ENCODE data around the gene ELMO2.
A peak's percentile ranks its signal among the peaks of the same experiment; 100 is the strongest.

The ELMO2 gene

GRCh38 chr20:46334303-46334904 lies 72.0 kb downstream of the ELMO2 start:
- Histone ChIP-seq H2BK5ac (ENCODE audit: low read length) (no peak overlapping the region), H2AK5ac (ENCODE audit: low read length) (no peak overlapping the region), H3K36me3 (ENCODE audit: control insufficient read depth, insufficient read depth, low read length) (no peaks in the 10 kb centered on the region), H3K27ac (ENCODE audit: low read depth, low read length) (no peak overlapping the region), H3K23ac (ENCODE audit: low read length) (no peak overlapping the region), H3K56ac (ENCODE audit: low read length) (no peak overlapping the region), H3K18ac (ENCODE audit: low read length) (no peak overlapping the region), H3K79me2 (ENCODE audit: control insufficient read depth, insufficient read depth, low read length) (no peaks in the 10 kb centered on the region), H4K5ac (ENCODE audit: low read length) (no peak overlapping the region), H4K8ac (ENCODE audit: low read depth, low read length) (no peak overlapping the region), H2BK120ac (ENCODE audit: low read depth, low read length) (no peak overlapping the region), H3K9ac (ENCODE audit: low read length) (no peak overlapping the region), H3K4me1 (ENCODE audit: control insufficient read depth, low read depth, low read length) (no peaks in the 10 kb centered on the region), H3K4ac (ENCODE audit: low read depth, low read length) (no peak overlapping the region), H3K4me2 (ENCODE audit: low read length) (no peak overlapping the region), H3K4me3 (ENCODE audit: low read length) (no peak overlapping the region), H2BK15ac (replicated peaks; ENCODE audit: low read depth) (no peak overlapping the region), H3K79me1 (ENCODE audit: low read length) (no peaks in the 10 kb centered on the region), H3K27me3 (ENCODE audit: insufficient read depth, low read length, poor library complexity) (no peaks in the 10 kb centered on the region)
- WGBS (ENCODE audit: extremely low coverage, insufficient coverage, low lambda C conversion rate), result no CpG with 5 or more reads among the region's 9 CpGs
- no peak for DNase-seq

- H3K9ac ChIP-seq (ENCODE audit: low read length), result no peak overlapping the region
- no peak overlapping the region for H4K8ac ChIP-seq (ENCODE audit: low read depth, low read length)
- H3K27me3 ChIP-seq (ENCODE audit: insufficient read depth, low read length, poor library complexity), result no peaks in the 10 kb centered on the region
- no peak overlapping the region for H3K4ac ChIP-seq (ENCODE audit: low read depth, low read length)
- no peak overlapping the region for H2BK5ac ChIP-seq (ENCODE audit: low read length)
- H3K36me3 ChIP-seq (ENCODE audit: control insufficient read depth, insufficient read depth, low read length), result no peaks in the 10 kb centered on the region
- H3K4me2 ChIP-seq (ENCODE audit: low read length), result no peak overlapping the region
- H3K27ac ChIP-seq (ENCODE audit: low read depth, low read length), result no peak overlapping the region
- no peaks in the 10 kb centered on the region for H3K4me1 ChIP-seq (ENCODE audit: control insufficient read depth, low read depth, low read length)
- no peak overlapping the region for H4K5ac ChIP-seq (ENCODE audit: low read length)
- no peak overlapping the region for H3K56ac ChIP-seq (ENCODE audit: low read length)
- WGBS (ENCODE audit: extremely low coverage, insufficient coverage, low lambda C conversion rate), result no CpG with 5 or more reads among the region's 8 CpGs
- no peak overlapping the region for H3K23ac ChIP-seq (ENCODE audit: low read length)
- H2BK15ac ChIP-seq (replicated peaks; ENCODE audit: low read depth), result no peak overlapping the region
- DNase-seq, result no peak
- H3K79me2 ChIP-seq (ENCODE audit: control insufficient read depth, insufficient read depth, low read length), result no peaks in the 10 kb centered on the region
- no peak overlapping the region for H3K4me3 ChIP-seq (ENCODE audit: low read length)
- no peak overlapping the region for H2BK120ac ChIP-seq (ENCODE audit: low read depth, low read length)
- no peak overlapping the region for H2AK5ac ChIP-seq (ENCODE audit: low read length)
- no peak overlapping the region for H3K18ac ChIP-seq (ENCODE audit: low read length)
- H3K79me1 ChIP-seq (ENCODE audit: low read length), result no peaks in the 10 kb centered on the region
Observed at GRCh38 chr20:46333161-46333991, 73.0 kb downstream of the ELMO2 start.

DNA sequence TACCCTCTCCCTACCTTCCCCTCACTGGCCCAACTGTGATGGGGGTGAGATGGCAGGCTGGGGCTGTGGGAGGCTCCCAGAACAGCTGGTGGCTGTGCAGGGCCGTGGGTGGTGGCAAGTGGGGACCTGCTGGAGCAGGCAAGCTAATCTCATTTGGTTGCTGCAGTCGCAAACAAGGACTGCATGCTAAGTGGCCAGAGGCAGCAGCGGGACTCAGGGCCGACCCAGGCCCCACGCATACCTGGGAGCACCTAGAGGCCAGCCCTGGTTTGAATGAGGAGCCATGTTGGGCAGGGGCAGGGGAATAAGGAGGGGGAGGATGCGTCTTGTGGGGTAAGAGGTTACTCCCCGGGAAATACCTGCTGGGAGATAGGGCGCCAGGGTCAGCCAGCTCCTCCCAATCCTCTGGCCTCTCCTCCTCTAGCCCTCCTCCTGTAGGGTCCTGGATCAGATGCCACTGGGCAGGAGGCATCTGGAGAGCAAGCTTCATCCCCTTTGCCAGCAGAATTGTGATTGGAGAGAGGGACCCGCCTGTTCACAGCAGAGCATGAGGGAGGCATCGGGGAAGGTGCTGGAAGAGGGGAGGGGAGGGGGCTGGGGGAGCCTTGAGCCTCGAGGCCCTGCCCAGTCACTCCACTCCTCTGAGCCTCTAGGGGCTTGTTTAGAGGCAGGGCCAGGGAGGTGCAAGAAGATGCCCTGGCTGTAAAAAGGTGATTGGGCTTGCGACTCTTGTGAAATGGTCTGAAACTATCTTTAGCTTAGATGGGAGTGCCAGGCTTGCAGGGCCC lies 73.8 kb downstream of the ELMO2 start:
- H3K79me1 ChIP-seq (ENCODE audit: low read length), result no peaks in the 10 kb centered on the region
- H3K9ac ChIP-seq (ENCODE audit: low read length), result no peak overlapping the region
- H2BK120ac ChIP-seq (ENCODE audit: low read depth, low read length), result no peak overlapping the region
- no peak overlapping the region for H4K5ac ChIP-seq (ENCODE audit: low read length)
- no peak overlapping the region for H2AK5ac ChIP-seq (ENCODE audit: low read length)
- WGBS (ENCODE audit: extremely low coverage, insufficient coverage, low lambda C conversion rate), result no CpG with 5 or more reads among the region's 12 CpGs
- H3K56ac ChIP-seq (ENCODE audit: low read length), result no peak overlapping the region
- H2BK5ac ChIP-seq (ENCODE audit: low read length), result no peak overlapping the region
- H3K36me3 ChIP-seq (ENCODE audit: control insufficient read depth, insufficient read depth, low read length), result no peaks in the 10 kb centered on the region
- no peaks in the 10 kb centered on the region for H3K79me2 ChIP-seq (ENCODE audit: control insufficient read depth, insufficient read depth, low read length)
- no peaks in the 10 kb centered on the region for H3K4me1 ChIP-seq (ENCODE audit: control insufficient read depth, low read depth, low read length)
- no peak overlapping the region for H3K18ac ChIP-seq (ENCODE audit: low read length)
- H2BK15ac ChIP-seq (replicated peaks; ENCODE audit: low read depth), result no peak overlapping the region
- H3K4me2 ChIP-seq (ENCODE audit: low read length), result no peak overlapping the region
- H3K27ac ChIP-seq (ENCODE audit: low read depth, low read length), result no peak overlapping the region
- H3K23ac ChIP-seq (ENCODE audit: low read length), result no peak overlapping the region
- no peak for DNase-seq
- H3K4me3 ChIP-seq (ENCODE audit: low read length), result no peak overlapping the region
- no peak overlapping the region for H3K4ac ChIP-seq (ENCODE audit: low read depth, low read length)
- no peak overlapping the region for H4K8ac ChIP-seq (ENCODE audit: low read depth, low read length)
- H3K27me3 ChIP-seq (ENCODE audit: insufficient read depth, low read length, poor library complexity), result no peaks in the 10 kb centered on the region

DNA sequence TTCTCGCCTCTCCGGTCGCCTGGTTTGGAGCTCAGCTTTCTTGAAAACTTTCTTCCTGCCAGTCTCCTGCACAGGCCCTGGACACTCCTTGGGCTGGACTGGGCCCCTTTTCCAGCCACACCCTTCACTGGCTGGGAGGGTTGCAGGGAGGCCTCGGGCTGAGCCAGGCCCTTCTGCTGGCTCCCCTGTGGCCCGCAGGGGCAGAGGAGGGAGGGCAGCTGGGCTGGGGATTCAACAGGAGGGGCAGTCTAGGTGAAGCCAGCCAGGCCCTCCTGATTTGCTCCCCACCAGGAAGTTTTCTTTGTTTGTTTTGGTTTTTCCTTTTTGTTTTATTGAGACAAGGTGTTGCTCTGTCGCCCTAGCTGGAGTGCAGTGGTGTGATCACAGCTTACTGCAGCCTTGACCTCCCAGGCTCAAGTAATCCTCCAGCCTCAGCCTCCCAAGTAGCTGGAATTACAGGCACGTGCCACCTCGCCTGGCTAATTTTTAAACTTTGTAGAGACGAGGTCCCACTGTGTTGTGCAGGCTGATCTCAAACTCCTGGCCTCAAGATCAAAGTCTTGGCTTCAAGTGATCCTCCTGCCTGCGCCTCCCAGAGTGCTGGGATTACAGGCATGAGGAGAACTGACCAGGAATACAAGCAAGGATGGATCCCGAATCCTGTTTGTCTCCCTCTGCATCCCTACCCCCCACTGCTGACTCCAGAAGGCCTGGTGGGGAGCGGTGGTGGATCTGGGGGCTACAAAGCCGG lies 74.6 kb downstream of the ELMO2 start:
- no peak for DNase-seq
- no CpG with 5 or more reads among the region's 13 CpGs for WGBS (ENCODE audit: extremely low coverage, insufficient coverage, low lambda C conversion rate)
- no peak overlapping the region for H4K5ac ChIP-seq (ENCODE audit: low read length)
- H3K23ac ChIP-seq (ENCODE audit: low read length), result no peak overlapping the region
- H3K79me2 ChIP-seq (ENCODE audit: control insufficient read depth, insufficient read depth, low read length), result no peaks in the 10 kb centered on the region
- H2BK15ac ChIP-seq (replicated peaks; ENCODE audit: low read depth), result no peak overlapping the region
- H3K36me3 ChIP-seq (ENCODE audit: control insufficient read depth, insufficient read depth, low read length), result no peaks in the 10 kb centered on the region
- H2BK120ac ChIP-seq (ENCODE audit: low read depth, low read length), result no peak overlapping the region
- H4K8ac ChIP-seq (ENCODE audit: low read depth, low read length), result no peak overlapping the region
- H3K56ac ChIP-seq (ENCODE audit: low read length), result peak overlapping the region; percentile 3
- no peak overlapping the region for H3K4me3 ChIP-seq (ENCODE audit: low read length)
- H3K27ac ChIP-seq (ENCODE audit: low read depth, low read length), result no peak overlapping the region
- H3K9ac ChIP-seq (ENCODE audit: low read length), result no peak overlapping the region
- no peak overlapping the region for H3K4ac ChIP-seq (ENCODE audit: low read depth, low read length)
- H3K27me3 ChIP-seq (ENCODE audit: insufficient read depth, low read length, poor library complexity), result no peaks in the 10 kb centered on the region
- H2AK5ac ChIP-seq (ENCODE audit: low read length), result no peak overlapping the region
- no peak overlapping the region for H3K18ac ChIP-seq (ENCODE audit: low read length)
- no peak overlapping the region for H3K4me2 ChIP-seq (ENCODE audit: low read length)
- no peaks in the 10 kb centered on the region for H3K79me1 ChIP-seq (ENCODE audit: low read length)
- no peak overlapping the region for H2BK5ac ChIP-seq (ENCODE audit: low read length)
- no peaks in the 10 kb centered on the region for H3K4me1 ChIP-seq (ENCODE audit: control insufficient read depth, low read depth, low read length)

- no peak for DNase-seq
- WGBS (ENCODE audit: extremely low coverage, insufficient coverage, low lambda C conversion rate), result no CpG with 5 or more reads among the region's 13 CpGs
- no peak overlapping the region for H2BK120ac ChIP-seq (ENCODE audit: low read depth, low read length)
Observed at GRCh38 chr20:46330831-46331371, 75.5 kb downstream of the ELMO2 start.

More at GRCh38 chr20:46330831-46331371, 75.5 kb downstream of the ELMO2 start:
- Histone ChIP-seq H4K5ac (ENCODE audit: low read length) (no peak overlapping the region), H3K4ac (ENCODE audit: low read depth, low read length) (no peak overlapping the region), H3K27ac (ENCODE audit: low read depth, low read length) (no peak overlapping the region), H3K27me3 (ENCODE audit: insufficient read depth, low read length, poor library complexity) (no peaks in the 10 kb centered on the region), H3K4me2 (ENCODE audit: low read length) (no peak overlapping the region), H3K18ac (ENCODE audit: low read length) (no peak overlapping the region), H4K8ac (ENCODE audit: low read depth, low read length) (no peak overlapping the region), H3K36me3 (ENCODE audit: control insufficient read depth, insufficient read depth, low read length) (no peaks in the 10 kb centered on the region), H2BK5ac (ENCODE audit: low read length) (no peak overlapping the region), H3K23ac (ENCODE audit: low read length) (no peak overlapping the region), H3K79me1 (ENCODE audit: low read length) (no peaks in the 10 kb centered on the region), H2BK15ac (replicated peaks; ENCODE audit: low read depth) (no peak overlapping the region), H3K4me1 (ENCODE audit: control insufficient read depth, low read depth, low read length) (no peaks in the 10 kb centered on the region), H2AK5ac (ENCODE audit: low read length) (no peak overlapping the region), H3K4me3 (ENCODE audit: low read length) (no peak overlapping the region), H3K79me2 (ENCODE audit: control insufficient read depth, insufficient read depth, low read length) (no peaks in the 10 kb centered on the region), H3K56ac (ENCODE audit: low read length) (no peak overlapping the region), H3K9ac (ENCODE audit: low read length) (no peak overlapping the region)
